Measurements from ENCODE around the gene KLHL13.
"Not testable (repeated sequence)": the region's sequence is repeated elsewhere in the genome, so short reads cannot be mapped to it uniquely, and the experiment has no call there.

The KLHL13 gene

DNA sequence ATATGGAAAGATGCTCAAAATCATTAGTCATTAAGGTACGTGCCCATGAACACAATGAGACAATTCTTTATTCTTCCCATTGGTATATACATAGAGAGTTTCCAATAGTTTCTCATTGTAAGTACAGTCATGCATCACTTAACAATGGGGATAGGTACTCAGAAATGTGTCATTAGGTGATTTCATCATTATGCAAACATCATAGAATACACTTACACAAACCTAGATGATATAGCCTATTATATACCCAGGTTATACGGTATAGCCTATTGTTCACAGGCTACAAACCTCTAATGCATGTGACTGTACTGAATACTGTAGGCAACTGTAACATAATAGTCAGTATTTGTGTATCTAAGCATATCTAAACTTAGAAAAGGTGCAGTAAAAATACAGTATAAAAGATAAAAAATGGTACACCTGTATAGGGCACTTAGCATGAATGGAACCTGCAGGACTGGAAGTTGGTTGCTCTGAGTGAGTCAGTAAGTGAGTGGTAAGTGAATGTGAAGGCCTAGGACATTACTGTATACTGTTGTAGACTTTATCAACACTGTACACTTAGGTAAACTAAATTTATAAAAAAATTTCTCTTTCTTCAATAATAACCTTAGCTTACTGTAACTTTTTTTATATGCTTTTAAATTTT lies 49.6 kb downstream of the KLHL13 start:
- no peak for DNase-seq

DNA sequence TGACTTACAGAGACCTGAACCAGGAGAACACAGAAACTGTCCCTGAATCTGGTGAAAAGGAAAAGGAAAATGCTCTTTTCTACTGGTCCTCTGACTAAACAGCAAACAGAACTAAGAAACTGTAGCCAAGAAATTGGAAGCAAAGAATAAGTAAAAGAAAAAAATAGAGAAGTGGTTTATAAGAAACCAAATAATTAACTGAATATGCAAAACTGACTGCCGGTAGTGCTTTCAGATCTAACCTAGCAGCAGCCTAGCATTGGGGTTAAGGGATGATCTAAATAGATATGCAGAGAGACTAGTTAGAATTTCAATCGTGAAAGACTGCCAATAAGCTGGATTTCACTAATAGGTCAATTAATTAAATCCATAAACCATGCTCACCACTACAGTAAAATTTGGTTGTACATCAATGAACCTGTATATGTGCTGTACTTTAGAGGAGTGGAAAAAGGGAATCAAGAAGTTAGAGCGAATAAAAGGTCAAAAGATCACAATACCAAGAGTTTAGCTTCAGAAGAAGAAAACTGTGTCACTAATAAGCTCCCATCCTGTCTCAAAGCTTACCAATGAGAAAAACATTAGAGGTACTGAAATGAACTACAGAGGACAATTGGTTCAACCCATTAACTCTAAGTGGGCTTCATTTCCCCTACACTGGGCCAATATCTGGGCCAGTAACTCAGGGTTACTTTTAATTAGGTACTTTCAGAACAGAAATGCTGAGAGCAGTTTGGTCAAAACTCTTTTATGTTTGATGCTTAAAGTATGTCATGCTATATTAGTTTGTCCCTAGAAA lies 53.6 kb downstream of the KLHL13 start:
- DNase-seq, result no peak

DNA sequence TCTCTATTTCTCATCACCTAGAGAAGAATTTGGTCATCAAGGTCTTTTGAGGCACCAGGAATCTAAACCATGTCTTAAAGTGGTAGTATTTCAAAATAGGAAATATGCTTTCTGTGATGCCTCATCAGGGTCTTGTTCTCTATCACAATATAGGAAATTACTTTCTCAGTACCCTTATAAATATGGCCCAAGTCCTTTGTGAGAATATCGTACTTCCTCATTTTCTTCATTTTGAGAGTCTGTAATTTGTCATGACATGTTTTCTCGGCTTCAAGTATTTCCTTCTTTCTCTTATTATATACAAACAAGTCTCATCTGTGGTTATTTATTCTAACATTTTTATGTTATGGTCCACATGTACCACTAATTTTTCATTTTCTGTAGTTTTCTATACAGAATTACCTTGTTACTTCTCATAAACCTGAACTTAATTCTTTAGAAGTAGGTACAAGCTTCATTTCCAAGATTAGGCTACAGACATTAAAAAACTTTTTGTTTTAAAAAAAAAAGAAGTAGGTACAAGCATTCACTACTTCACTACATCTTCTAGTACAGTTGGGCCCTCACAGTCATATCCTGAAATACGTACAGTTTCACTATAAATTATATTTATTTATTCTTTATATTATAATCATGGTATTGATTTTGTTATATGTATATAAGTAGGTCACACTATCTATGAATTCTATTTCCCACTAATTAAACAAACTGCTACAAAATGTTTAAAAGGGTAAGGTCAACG lies 54.4 kb downstream of the KLHL13 start:
- DNase-seq, result no peak

DNA sequence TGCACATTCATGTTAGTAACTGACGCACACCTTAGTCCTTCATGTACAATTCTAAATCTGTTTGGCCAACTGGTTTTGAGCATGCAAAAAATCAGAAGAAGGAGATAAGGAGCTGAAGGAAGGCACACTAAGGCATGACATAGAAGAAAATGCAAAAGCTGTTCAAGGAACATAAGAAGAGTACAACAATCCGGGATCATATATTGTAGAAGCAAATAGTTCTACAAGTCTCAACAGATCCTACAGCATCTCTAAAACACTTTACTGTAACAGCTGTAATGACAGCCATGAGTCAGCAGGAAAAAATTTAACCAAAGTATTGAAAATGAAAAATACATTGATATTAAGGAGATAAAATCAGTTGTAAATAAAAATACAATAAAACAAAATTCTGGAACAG lies 57.7 kb downstream of the KLHL13 start:
- no peak for DNase-seq

DNA sequence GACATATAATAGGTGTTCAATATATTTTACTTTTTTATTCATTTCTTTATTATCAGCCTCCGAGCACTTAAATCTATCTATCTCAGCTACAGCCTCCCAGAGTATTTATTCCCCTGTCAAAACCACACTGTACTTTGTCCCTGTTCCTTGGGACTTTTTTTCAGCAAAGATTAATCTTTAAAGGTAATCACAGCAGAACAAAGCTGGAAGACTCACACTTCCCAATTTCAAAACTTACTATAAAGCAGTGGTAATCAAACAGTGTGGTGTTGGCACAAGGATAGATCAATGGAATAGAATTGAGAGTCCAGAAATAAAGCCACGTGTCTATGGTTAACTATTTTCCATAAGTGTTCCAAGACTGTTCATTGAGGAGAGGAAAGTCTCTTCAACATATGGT lies 59.7 kb downstream of the KLHL13 start:
- DNase-seq, result no peak

DNA sequence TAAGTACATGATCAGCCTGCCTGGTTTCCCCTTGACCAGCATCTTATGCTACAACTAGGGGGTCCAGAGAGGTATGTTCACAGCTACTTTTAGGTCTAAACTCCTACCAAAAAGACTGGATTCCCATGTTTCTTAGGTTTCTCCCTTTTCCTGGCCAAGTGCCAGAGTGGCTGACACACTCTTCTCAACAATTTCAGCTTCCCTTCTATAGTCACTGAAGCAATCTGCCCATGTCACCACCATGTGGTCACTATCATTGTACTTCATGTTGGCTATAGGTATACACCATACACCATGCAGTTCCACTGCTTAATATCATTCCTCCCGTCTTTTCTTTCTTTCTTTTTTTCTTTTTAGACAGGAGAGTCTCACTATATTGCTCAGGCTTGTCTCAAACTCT lies 66.9 kb downstream of the KLHL13 start:
- DNase-seq, result no peak

DNA sequence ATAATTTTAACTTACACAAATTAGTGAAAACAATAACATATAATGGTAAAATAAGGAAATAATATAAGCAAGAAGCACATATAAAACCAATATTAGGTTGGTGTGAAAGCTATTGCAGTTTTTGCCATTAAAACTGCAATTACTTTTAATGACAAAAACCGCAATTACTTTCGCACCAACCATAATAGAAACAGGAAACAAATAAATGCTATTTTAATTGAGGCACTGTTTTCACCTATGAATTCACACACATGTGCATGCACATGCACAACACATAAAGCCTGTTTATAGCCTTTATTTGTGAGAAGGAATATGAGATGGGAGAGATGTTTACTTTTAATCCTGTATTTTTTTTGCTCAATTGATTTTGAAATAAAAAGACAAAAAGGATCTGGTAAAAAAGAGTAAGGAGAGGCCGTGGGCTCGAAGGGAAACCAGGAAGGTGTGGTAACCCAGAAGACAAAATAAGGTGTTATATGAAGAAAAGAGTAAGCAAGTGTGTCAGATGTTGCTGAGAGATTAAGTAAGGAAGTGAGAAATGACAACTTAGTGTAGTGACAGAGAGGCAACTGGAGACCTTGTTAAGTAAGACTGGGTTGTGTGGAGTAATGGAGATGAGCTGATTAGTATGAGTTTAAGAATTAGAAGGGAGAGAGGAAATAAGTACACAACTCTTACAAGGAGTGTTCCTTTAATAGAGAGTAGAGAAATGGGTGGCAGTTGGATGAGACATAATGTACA lies 69.0 kb downstream of the KLHL13 start:
- DNase-seq, result no peak

DNA sequence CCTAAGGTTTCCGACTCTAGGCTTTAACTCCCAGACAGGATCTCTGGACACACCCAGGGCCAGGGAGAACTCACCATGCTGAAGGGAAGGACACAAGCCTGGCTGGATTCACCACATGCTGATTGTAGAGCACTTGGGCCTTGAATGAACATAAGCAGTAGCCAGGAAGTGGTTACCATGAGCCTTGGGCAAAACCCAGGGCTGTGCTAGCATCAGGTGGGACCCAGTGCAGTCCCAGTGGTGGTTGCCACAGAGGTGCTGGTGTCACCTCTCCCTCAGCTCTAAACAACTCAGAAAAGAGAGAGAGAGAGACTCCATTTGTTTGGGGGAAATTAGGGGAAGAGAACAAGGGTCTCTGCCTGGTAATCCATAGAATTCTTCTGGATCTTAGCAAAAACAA lies 77.0 kb downstream of the KLHL13 start:
- DNase-seq, result no peak

DNA sequence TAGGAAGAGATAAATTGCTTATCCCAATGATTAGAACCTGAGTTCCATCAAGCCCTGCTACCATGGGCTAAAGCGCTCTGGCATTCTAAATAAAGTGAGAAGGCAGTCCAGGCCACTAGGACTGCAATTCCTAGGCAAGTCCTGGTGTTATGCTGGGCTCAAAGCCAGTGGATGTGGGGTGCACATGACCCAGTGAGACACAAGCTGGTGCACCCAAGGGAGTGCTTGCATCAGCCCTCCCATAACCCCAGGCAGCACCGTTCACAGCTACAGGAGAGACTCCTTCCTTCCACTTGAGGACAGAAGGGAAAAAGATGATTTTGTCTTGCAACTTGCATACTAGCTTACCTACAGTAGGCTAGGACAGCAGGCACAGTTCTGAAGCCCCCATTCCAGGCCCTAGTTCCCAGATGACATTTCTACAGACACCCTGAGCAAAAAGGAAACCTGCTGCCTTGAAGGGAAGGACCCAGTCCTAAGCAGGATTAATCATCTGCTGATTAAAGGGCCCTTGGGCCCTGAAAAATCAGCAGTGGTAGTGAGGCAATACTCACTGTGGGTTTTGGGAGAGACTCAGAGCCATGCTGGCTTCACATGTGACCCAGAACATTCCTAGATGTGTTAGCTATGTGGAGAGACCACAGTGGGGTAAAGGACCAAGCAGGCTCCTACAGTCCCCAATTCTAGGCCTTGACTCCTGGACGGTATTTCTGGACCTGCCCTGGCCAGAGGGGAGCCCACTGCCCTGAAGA lies 77.8 kb downstream of the KLHL13 start:
- DNase-seq, result no peak

DNA sequence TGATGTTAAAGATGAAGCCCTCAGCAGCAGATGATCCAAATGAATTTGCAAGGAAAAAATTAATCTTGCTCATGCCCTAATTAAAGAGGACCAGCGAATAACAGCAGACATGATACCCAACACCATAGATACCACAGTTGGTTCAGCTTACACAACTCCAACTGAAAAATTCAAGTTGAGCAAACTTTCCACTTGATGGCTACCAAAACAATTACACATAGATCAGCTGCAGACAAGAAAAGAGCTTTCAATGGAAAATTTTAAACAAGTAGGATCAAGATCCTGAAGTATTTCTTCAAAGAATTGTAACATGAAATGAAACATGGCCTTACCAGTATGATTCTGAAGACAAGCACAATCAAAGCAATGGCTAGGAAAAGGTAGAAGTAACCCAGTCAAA lies 90.0 kb downstream of the KLHL13 start:
- DNase-seq, result no peak

DNA sequence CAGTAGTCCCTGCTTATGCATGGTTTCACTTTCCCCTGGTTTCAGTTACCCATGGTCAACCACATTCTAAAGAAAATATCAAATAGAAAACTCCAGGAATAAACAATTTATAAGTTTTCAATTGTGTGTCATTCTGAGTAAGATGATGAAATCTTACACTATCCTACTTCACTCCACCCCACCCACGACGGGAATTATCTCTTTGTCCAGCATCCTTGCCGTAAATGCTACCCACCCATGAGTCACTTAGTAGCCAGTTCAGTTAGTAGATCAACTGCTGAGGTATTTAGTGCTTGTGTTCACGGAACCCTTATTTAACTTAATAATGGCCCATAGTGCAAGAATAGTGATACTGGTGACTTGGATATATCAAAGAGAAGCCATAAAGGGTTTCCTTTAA lies 91.4 kb downstream of the KLHL13 start:
- DNase-seq, result no peak

DNA sequence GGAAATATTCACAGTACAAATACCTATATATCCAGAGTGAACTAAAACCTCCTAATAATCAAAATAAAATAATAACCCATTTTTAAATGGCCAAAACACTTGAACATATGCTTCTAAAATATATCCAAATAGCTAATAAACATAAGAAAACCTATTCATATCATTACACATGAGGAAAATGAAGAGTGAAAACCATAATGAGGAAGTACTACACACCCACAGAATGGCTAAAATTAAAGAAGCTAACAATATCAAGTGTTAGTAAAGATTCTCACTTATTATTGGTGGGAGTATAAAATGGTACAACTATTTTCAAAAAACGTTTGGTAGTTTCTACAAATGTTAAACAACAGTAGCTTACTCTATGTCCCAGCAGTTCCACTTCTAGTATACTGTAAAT lies 92.1 kb downstream of the KLHL13 start:
- DNase-seq, result no peak

DNA sequence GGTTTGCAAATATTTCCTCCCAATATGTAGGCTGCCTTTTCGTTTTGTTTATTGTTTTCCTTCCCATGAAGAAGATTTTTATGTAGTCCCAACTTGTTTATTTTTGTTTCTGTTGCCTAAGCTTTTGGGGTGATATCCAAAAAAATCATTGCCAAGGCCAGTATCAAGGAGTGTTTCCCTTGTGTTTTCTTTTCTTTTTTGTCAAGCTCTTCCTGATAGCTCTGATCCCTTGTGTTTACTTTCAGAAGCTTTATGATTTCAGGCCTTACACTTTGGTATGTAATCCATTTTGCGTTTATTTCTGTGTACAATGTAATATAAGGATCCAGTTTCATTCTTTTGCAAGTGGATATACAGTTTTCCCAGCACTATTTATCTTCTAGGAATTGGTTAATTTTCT lies 93.9 kb downstream of the KLHL13 start:
- no peak for DNase-seq

DNA sequence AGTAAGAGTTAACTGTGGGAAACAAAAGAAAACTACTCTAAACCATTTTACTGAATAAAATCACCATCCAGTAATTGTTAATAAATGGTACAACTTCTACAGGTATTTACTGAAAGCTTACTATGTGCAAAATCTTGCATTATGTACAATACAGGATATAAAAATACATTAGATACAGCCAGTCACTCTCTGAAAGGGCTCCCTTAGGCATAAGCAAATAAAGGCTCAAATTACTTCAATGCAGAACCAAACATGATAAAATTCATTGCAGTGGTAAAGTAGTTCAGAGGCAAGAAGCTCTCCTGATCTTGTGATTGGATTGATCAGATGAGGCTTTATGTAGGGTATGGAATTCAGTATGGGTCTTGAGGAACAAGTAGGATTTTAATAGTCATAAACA lies 100.2 kb downstream of the KLHL13 start:
- no peak for DNase-seq

DNA sequence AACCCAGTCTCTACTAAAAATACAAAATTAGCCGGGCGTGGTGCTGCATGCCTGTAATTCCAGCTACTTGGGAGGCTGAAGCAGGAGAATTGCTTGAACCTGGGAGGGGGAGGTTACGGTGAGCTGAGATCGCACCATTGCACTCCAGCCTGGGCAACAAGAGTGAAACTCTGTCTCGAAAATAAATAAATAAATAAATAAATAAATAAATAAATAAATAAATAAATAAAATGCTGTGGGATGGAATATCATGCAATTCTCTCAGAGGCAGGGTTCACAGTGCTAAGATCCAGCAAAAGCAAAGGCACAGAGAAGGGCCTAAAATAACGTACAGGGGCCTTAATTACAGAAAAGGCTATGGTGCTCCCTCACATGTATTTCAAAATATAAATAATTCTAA lies 114.2 kb downstream of the KLHL13 start:
- not testable (repeated sequence) for DNase-seq

DNA sequence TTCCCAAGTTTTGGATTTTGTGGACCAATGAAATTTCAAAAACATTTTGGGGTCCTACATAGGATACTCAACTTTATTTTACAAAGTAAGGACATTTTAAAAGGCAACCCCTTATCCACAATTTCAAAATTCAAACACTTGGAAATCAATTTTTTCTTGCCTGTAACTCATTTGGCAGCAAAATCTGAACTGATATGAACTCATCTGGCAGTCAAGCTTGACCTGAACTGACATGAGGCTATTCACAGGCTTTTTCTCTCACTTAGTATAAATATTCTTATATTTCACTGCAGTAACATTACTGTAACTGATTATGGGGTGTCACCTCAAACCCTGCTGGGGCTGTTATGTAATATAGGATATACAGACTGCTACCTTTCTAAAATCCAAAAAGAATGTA lies 116.1 kb downstream of the KLHL13 start:
- no peak for DNase-seq

DNA sequence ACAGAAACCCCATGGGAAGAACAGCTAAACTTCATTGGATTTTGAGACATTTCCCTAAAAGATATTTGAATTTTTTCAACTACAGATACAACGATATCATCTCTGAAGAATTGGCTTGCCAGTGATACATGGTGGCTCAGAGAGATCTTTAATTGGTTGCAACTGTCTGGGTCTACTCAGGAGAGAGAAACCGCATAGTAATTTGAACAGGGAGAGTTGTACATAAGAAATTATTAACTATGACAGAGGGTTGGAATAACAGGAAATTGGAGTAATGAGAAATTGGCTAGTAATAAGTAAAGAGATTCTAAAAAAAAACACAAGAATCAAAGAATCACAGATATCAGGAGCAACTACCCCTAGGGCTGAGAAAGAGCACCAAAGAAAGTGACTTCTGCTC lies 118.4 kb downstream of the KLHL13 start:
- no peak for DNase-seq

DNA sequence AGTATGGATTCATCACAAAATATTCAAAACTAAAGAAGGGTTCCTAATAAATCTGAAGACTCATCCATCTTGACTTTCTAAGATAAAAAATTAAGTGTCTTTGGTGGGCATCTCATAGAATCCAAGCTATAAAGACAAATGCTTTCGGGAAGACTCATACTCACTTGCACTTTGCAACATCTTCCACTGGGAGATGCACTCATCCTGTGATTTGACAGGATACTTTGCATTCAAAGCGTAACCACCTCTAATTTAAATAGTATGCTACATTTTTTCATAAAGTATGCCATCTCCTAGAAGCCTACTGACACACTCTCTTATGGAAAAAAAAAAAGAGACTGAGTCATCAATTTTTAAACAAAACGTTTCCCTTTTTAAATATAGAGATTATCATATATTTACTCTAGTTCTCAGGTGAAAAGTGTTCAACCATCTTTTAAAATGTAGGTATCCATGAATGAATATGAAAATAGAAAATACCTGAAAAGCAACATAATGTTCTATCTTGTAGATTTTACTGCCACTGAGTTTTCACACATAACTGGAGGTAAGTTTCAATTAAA lies 119.6 kb downstream of the KLHL13 start:
- no peak for DNase-seq

DNA sequence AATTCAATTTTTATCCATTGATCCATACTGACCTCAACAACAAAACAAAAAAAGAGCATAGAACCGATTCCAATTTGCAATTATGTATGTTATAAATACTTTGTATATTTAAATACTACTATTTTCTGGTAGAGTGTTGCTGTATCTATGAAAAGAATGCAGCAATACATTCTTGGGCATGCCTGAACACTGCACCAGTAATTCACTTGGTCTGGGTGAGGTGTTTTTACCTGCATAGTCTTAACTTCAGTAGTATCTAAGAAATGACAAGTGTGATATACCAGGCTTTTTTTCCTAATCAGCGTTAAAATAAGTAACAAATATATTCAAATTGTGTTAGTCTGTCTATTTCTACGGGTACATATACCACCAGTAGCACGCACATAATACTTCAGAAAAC lies 120.2 kb downstream of the KLHL13 start:
- no peak for DNase-seq

DNA sequence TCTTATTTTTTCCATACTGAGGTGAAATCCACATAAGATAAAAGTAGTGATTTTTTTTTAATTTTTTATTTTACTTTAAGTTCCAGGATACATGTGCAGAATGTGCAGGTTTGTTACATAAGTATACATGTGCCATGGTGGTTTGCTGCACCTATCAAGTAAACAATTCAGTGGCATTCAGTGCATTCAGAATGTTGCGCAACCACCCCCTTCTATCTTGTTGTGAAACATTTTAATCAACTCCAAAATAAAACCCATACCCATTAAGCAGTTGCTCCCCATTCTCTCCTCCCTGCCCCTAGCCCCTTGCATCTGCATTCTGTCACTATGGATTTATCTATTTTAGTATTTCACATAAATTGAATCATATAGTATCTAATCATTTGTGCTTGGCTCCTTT lies 121.2 kb downstream of the KLHL13 start:
- DNase-seq, result no peak

DNA sequence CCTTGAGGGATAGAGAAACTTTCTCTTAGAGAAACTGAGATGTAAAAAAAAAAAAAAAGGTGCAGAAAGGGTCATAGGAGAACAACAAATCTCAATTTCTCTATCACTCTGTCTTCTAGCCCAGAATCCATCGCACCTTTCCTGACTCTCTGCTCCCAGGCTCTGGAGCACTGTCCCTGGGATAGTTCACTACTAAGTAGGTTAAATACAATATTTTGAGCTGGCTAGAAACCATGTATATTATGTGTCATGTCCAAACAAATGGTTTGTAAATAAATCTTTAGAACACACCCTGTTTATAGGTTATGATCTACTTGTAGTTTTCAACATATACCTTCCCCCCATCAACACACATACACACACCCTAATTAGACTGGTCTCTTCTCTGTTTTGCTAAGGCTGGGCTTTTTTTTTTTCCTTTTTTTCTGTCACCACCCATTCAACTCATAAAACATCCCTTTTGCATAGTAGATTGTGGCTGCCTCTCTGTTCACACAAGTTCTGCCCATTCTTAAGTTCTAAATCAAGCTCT lies 124.4 kb downstream of the KLHL13 start:
- no peak for DNase-seq

DNA sequence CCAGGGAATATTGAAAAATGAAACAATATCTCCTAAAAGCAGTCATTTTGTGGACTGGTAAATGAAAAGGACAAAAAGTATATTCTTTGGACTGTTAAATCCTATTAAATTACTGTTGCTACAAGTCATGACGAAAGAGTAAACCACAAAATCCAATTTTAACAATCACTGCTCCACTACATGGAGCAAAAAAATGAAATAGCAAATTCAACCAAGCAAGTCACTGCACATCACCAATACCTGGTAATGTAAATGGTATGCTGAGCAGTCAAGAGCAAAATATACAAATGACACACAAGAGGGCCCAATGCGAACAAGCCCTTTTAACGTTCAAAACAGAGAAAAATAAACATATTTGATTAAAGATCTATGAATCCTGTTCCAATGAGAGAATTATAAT lies 126.2 kb downstream of the KLHL13 start:
- DNase-seq, result no peak

All from EL (cell line).